GM12874 (cell line): ENCODE measurements around the gene CAPN7.

ENCODE experiments used
- TF ChIP-seq, protein P1 (sequence below): IDR thresholded peaks from 2 replicates; pipeline ENCODE4 v1.5.1; 2011; ENCODE audit warnings: low read depth, mild to moderate bottlenecking, control low read depth, low read length, moderate library complexity; ENCODE audit not compliant: insufficient read depth

The CAPN7 gene

DNA sequence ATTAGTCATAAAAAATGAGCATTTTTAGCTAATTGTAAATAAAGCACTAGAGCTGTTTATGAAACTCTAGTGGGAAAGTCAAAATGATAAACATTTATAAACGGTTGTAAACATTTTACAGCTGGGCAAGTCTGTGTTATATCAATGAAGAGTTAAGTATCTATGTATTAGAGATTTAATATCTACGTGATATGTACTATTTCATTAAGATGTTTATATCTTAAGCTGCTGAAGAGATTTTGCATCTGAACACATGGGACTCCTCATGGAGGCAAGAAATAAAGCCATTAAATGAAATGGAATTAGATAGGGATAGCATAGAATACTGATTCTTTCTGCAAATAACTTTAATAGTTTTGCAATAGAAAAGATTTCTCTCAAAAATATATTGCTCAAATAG lies 23.0 kb upstream of the CAPN7 start:
- TF ChIP-seq, protein P1, sequence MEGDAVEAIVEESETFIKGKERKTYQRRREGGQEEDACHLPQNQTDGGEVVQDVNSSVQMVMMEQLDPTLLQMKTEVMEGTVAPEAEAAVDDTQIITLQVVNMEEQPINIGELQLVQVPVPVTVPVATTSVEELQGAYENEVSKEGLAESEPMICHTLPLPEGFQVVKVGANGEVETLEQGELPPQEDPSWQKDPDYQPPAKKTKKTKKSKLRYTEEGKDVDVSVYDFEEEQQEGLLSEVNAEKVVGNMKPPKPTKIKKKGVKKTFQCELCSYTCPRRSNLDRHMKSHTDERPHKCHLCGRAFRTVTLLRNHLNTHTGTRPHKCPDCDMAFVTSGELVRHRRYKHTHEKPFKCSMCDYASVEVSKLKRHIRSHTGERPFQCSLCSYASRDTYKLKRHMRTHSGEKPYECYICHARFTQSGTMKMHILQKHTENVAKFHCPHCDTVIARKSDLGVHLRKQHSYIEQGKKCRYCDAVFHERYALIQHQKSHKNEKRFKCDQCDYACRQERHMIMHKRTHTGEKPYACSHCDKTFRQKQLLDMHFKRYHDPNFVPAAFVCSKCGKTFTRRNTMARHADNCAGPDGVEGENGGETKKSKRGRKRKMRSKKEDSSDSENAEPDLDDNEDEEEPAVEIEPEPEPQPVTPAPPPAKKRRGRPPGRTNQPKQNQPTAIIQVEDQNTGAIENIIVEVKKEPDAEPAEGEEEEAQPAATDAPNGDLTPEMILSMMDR = no peak

DNA sequence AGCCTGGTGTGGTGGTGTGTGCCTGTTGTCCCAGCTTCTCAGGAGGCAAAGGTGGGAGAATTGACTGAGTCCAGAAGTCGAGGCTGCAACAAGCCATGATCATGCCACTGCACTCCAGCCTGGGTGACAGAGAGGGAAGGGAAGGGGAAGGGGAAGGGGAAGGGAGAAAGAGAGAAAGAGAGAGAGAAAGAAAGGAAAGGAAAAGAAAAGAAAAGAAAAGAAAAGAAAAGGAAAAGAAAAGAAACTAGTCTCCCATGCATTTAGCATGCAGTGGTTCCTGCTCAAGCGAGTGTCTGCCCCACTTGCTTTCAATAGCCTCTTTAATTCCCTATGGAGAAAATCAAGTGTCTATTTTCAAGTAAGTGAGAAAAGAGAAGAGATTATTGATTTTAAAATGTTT lies 20.6 kb upstream of the CAPN7 start:
- TF ChIP-seq, protein P1 = no peak

DNA sequence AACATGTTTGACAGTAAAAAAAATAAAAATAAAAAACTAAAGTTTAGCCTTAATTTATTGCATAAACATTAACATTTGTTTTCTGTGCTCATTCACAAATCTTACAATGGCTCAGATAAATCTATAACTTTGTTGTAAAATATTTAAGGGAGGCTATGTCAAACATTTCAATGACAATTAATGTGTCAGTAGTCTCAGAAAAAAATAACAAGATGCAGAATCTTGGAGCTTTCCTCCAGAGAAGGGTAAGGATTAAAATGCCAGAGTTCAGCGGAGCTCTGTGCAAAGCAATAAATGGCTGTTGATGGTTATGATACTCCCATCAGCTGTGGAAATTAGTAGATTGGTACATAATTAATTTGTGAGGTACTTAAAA lies 20.0 kb upstream of the CAPN7 start:
- TF ChIP-seq, protein P1 = no peak

DNA sequence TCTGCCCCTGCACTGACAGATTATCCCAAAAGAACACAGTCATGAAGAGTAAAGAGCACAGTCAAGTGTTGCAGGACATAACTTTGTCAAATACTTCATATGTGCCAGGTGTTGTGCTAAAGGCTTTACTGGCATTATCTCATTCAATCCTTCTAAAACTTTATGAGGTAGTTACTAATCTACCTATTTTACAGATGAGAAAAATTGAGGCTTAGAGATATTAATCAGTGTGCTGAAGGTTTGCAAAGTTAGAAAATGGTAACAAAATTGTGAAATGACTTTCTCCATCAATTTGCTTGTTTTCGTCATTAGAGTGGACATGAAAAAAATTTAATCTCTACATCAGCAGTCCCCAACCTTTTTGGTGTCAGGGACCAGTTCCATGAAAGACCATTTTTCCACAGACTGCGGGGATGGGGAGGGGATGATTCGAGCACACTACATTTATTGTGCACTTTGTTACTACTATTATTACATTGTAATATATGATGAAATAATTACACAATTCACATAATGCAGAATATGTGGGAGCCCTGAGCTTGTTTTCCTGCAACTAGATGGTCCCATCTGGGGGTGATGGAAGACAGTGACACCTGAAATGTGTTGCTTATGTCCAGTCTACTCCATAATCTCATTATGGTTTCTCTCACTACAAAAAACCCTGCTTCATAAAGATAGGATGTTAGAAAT lies 8.6 kb upstream of the CAPN7 start:
- TF ChIP-seq, protein P1 = no peak

DNA sequence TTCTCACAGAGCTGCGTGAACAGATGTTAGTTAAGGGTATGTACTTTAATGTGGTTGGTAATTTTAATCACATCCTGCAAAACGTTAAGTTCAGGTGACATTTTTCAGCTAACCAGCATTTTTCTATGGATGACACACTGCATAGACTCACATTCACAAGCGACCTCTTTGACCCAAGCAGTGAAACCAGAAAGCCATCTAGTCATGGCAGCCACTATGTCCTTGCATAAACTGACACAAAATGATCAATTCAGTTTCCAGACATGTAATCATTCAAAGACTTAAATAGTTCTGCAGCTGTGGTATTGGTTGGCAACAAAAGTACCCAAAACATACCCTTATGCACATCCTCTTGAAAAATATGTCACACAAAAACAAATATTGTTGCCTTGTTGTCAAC lies 7.4 kb upstream of the CAPN7 start:
- TF ChIP-seq, protein P1 = no peak

DNA sequence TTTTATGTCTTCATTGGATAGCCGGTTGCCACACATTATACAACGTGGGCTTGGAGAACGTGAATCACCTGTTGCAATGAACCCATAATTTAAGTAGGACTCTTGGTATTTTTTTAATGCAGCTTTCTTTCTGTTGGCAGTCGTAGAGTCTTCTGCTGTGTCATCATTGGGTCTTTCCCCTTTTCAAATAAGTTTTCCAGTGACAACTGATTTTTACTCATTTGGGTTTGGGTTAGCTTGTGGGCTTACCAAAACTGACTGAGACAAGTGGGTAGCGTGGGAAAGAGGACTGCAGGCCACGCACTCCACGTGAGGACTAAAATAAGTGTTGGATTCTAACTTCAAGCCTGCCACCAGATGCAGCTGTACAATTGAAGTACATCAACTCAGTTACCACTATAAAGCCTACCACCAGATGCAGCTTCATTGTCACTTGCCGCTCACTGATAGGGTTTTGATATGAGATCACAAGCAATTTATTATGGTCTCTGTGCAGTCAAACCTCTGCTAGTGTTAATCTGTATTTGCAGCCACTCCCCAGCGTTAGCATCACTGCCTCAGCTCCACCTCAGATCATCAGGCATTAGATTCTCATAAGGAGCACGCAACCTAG lies 6.4 kb upstream of the CAPN7 start:
- TF ChIP-seq, protein P1 = no peak

DNA sequence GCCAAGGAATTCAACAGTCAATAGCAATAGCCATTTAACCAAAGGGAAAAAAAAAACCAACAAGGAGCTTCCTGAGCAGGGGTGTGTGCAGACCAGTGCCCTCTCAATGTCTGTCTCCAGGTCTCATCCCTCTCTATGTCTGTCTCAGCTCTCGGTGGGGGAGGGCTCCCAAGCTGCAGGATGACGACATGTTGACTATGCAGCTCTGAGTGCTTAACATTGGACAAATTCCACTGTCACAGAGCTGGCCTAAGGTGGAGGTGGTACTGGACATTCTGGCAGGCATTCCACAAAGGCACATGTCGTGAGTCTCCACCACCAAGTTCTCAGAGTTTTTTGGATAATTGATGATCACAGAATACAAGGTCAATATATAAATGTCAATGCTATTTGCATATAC lies 2.0 kb upstream of the CAPN7 start:
- TF ChIP-seq, protein P1 = no peak
